ENCODE measurements around the gene IL1RAP.

IL1RAP gene

GRCh38 chr3:190486908-190487607, 26.8 kb upstream of the IL1RAP start:
- in situ Hi-C loops (cut with HindIII; ENCODE audit: low sequenced_read_pairs), result no loop called here
- no peak overlapping the region for H3K4me3 ChIP-seq (ENCODE audit: low read depth, low read length)
- TF ChIP-seq CTCF (IDR thresholded peaks at IDR 0.05; ENCODE audit: low read depth, low read length, missing control alignments), result no peak
- no peak for DNase-seq (ENCODE audit: low read depth)

GRCh38 chr3:190491533-190492054, 22.3 kb upstream of the IL1RAP start:
- no peak for TF ChIP-seq CTCF (IDR thresholded peaks at IDR 0.05; ENCODE audit: low read depth, low read length, missing control alignments)
- no peak for DNase-seq (ENCODE audit: low read depth)

DNA sequence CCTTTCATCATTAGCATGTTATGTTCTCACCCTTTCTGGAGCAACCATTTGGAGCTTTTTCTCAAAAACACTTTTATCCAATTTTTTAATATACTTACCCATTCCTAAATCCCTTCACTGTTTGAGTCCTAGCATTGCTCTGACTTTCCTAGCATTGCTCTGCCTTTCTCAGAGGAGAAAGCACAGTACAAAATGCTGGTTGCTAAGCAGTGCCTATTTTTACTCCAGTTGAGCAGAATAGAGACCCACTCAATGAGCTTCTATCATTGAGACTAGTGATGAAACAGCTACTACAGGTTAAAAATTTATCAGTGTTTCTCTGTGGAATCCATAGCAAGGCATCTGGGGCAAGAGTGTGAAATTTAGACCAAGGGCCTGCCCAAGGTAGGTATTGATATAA, 21.8 kb upstream of the IL1RAP start:
- in situ Hi-C loops (cut with HindIII; ENCODE audit: low sequenced_read_pairs), result no loop called here
- no peak for TF ChIP-seq CTCF (IDR thresholded peaks at IDR 0.05; ENCODE audit: low read depth, low read length, missing control alignments)
- H3K4me3 ChIP-seq (ENCODE audit: low read depth, low read length), result no peak overlapping the region
- DNase-seq (ENCODE audit: low read depth), result no peak

More at GRCh38 chr3:190491533-190492054, 22.3 kb upstream of the IL1RAP start:
- no peak overlapping the region for H3K4me3 ChIP-seq (ENCODE audit: low read depth, low read length)
- in situ Hi-C loops (cut with HindIII; ENCODE audit: low sequenced_read_pairs), result no loop called here

GRCh38 chr3:190492966-190493365, 20.9 kb upstream of the IL1RAP start:
- no peak overlapping the region for H3K4me3 ChIP-seq (ENCODE audit: low read depth, low read length)
- no peak for TF ChIP-seq CTCF (IDR thresholded peaks at IDR 0.05; ENCODE audit: low read depth, low read length, missing control alignments)
- DNase-seq (ENCODE audit: low read depth), result no peak
- in situ Hi-C loops (cut with HindIII; ENCODE audit: low sequenced_read_pairs), result no loop called here

DNA sequence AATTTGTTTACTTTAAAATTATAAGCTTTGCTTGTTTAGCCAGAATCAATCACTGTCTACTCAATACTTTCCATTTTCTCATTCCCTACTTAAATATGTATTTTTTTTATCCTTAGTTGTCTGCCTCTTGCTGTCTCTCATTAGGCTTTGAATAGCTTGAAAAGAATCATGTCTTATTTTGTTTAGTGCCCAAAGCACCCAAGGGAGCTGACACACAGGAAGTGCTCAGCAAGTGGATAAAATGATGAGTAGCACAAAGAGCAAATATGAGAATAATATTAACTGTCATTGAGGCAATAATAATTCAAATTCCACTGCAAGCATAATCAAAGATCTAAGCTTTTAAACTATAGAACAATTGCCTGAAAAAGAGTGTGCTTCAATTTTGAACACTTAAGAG, 19.0 kb upstream of the IL1RAP start:
- H3K4me3 ChIP-seq (ENCODE audit: low read depth, low read length), result no peak overlapping the region
- TF ChIP-seq CTCF (IDR thresholded peaks at IDR 0.05; ENCODE audit: low read depth, low read length, missing control alignments), result no peak
- DNase-seq (ENCODE audit: low read depth), result no peak
- in situ Hi-C loops (cut with HindIII; ENCODE audit: low sequenced_read_pairs), result no loop called here

- in situ Hi-C loops (cut with HindIII; ENCODE audit: low sequenced_read_pairs), result no loop called here
- H3K4me3 ChIP-seq (ENCODE audit: low read depth, low read length), result no peak overlapping the region
- TF ChIP-seq CTCF (IDR thresholded peaks at IDR 0.05; ENCODE audit: low read depth, low read length, missing control alignments), result no peak
- DNase-seq (ENCODE audit: low read depth), result no peak
These were observed 18.5 kb upstream of the IL1RAP start for GRCh38 chr3:190495354-190495753.

Measured in astrocyte of the cerebellum (primary cell).